Muscle of back (tissue), 11 donors: ENCODE data around the gene TFF2. TPM values are rescaled to one million over a fixed set of nuclear protein-coding genes. Genes with fewer than 3 reads are reported as not detected.
A peak's percentile ranks its signal among the peaks of the same experiment; 100 is the strongest.

Experiments used
- DNase-seq, 3 donors: peaks; one replicate each; pipeline versions ENCODE4 v3.0.0 to v3.0.0-alpha.2; 2013
- polyA plus RNA-seq, 10 donors: library from polyadenylated mRNA; unstranded; fragments of 120-200 nt; gene quantifications; one replicate each; pipeline ENCODE4 v1.2.1, GENCODE V29; 2013; ENCODE audit not compliant: insufficient read length in 10 of 10

Gene TFF2
- polyA plus RNA-seq, 10 donors = not detected

GRCh38 chr21:42305707-42306147 lies 45.1 kb downstream of the TFF2 start:
- DNase-seq = no peak

GRCh38 chr21:42304556-42305454 lies 46.0 kb downstream of the TFF2 start:
- DNase-seq = no peak

GRCh38 chr21:42303443-42303842 lies 47.4 kb downstream of the TFF2 start:
- no peak for DNase-seq

- DNase-seq = no peak
Observed at GRCh38 chr21:42302794-42303193, 48.0 kb downstream of the TFF2 start.

GRCh38 chr21:42302076-42302650 lies 48.6 kb downstream of the TFF2 start:
- no peak for DNase-seq

GRCh38 chr21:42301371-42302075 lies 49.3 kb downstream of the TFF2 start:
- DNase-seq = peak in 1 of 3 donors; percentile 45

GRCh38 chr21:42300956-42301355 lies 49.8 kb downstream of the TFF2 start:
- no peak for DNase-seq

GRCh38 chr21:42300045-42300583 lies 50.7 kb downstream of the TFF2 start:
- no peak for DNase-seq

- DNase-seq = peak in 1 of 3 donors; percentile 46
Observed at GRCh38 chr21:42299324-42300044, 51.3 kb downstream of the TFF2 start.

- DNase-seq = no peak
Observed at GRCh38 chr21:42298657-42299056, 52.1 kb downstream of the TFF2 start.

- no peak for DNase-seq
Observed at GRCh38 chr21:42298237-42298636, 52.6 kb downstream of the TFF2 start.

- DNase-seq = no peak
Observed at GRCh38 chr21:42297377-42297776, 53.4 kb downstream of the TFF2 start.

GRCh38 chr21:42296501-42296900 lies 54.3 kb downstream of the TFF2 start:
- DNase-seq = no peak

Other genes with a start within 250 kb of the TFF2 start
- gene ABCG1, start 131.9 kb downstream of the TFF2 start, polyA plus RNA-seq = 10 to 100 TPM in 1 of 10 donors, 1 to 10 TPM in 9; 5.1 to 10.0 (median 7.8) TPM
- gene TFF3, start 35.6 kb downstream of the TFF2 start, polyA plus RNA-seq = 1 to 10 TPM in 9 of 10 donors, under 1 TPM in 1; 0.54 to 6.0 (median 2.6) TPM
- under 1 TPM in 2 of 10 donors, not detected in 8; 0.48 to 0.53 TPM for gene TFF1, start 15.5 kb upstream of the TFF2 start, polyA plus RNA-seq
- under 1 TPM in 2 of 10 donors, not detected in 8; 0.05 to 0.13 TPM for gene TMPRSS3, start 45.1 kb upstream of the TFF2 start, polyA plus RNA-seq
- gene UBASH3A, start 52.9 kb upstream of the TFF2 start, polyA plus RNA-seq = 1 to 10 TPM in 1 of 10 donors, under 1 TPM in 2, not detected in 7; 0.22 to 2.3 (median 0.56) TPM
- gene RSPH1, start 145.2 kb upstream of the TFF2 start, polyA plus RNA-seq = under 1 TPM in 7 of 10 donors, not detected in 3; 0.16 to 0.55 (median 0.37) TPM
- 1 to 10 TPM; 1.9 to 3.2 (median 2.6) TPM for gene SLC37A1, start 162.9 kb upstream of the TFF2 start, polyA plus RNA-seq